H1 (cell line): ENCODE results near the gene LSM4. TPM values are rescaled to one million over a fixed set of nuclear protein-coding genes. Genes with fewer than 3 reads are reported as not detected.
A peak's percentile ranks its signal among the peaks of the same experiment; 100 is the strongest.

Experiments
- CTCF ChIA-PET: fragments of 300-600 bp; sonication (Branson Sonifier 250); formaldehyde crosslinking; loops from one replicate; lab custom pipeline; 2021; ENCODE audit not compliant: partially characterized antibody; lab: Charles Lee
- POLR2A ChIA-PET: fragments of 300-600 bp; sonication (Branson Sonifier 250); formaldehyde crosslinking; loops from one replicate; lab custom pipeline; 2021; ENCODE audit warnings: inconsistent platforms; ENCODE audit not compliant: partially characterized antibody; lab: Charles Lee
- DNase-seq, 2 experiments: peaks; one replicate each; pipeline versions ENCODE4 v3.0.0 to v3.0.0-alpha.2; 2010 to 2022; ENCODE audit warnings: low spot score in 2 of 2, low read depth in 1 of 2, mixed read lengths in 1 of 2
- FAIRE-seq: peaks from 2 replicates; lab custom pipeline; 2011; peaks lifted over from hg19 to GRCh38; lab: Jason Lieb, UNC
- H2AFZ ChIP-seq: 2 replicates; pipeline ENCODE4 v1.8.1; 2012; ENCODE audit warnings: low read length, inconsistent platforms
- H2AK5ac ChIP-seq: 2 replicates; pipeline ENCODE4 v1.6.1; 2013; ENCODE audit warnings: low read depth, low read length
- H2BK120ac ChIP-seq: replicated peaks from 2 replicates; pipeline ENCODE3; 2013; ENCODE audit warnings: low read depth, low read length, inconsistent platforms
- H2BK12ac ChIP-seq: 2 replicates; pipeline ENCODE4 v1.6.1; 2013; ENCODE audit warnings: low read depth, low read length
- H2BK15ac ChIP-seq: 2 replicates; pipeline ENCODE4 v1.6.1; 2013; ENCODE audit warnings: low read length
- H2BK20ac ChIP-seq: 2 replicates; pipeline ENCODE4 v1.6.1; 2013; ENCODE audit warnings: low read length
- H2BK5ac ChIP-seq: 2 replicates; pipeline ENCODE4 v1.6.1; 2013; ENCODE audit warnings: low read depth, low read length
- H3K14ac ChIP-seq: 2 replicates; pipeline ENCODE4 v1.6.1; 2013; ENCODE audit warnings: inconsistent platforms; ENCODE audit not compliant: insufficient read length
- H3K18ac ChIP-seq: 2 replicates; pipeline ENCODE4 v1.6.1; 2013; ENCODE audit warnings: low read length; ENCODE audit errors: extremely low read depth
- H3K23ac ChIP-seq: 2 replicates; pipeline ENCODE4 v1.6.1; 2013; ENCODE audit warnings: inconsistent platforms; ENCODE audit not compliant: insufficient read length
- H3K23me2 ChIP-seq: 2 replicates; pipeline ENCODE4 v1.6.1; 2013; ENCODE audit warnings: low read depth, low read length
- H3K27ac ChIP-seq: 2 replicates; pipeline ENCODE4 v1.6.1; 2011; ENCODE audit warnings: low read depth, low read length, inconsistent platforms
- H3K27me3 ChIP-seq, 4 experiments: replicated peaks in 1 of 4; 1 replicate in 1 of 4; 2 replicates in 3 of 4; pipeline versions ENCODE4 v1.6.1 to v1.8.1; 2011 to 2013; ENCODE audit warnings: low read length in 3 of 4, mild to moderate bottlenecking in 3 of 4, inconsistent platforms in 2 of 4, mixed read lengths in 2 of 4, moderate library complexity in 1 of 4; ENCODE audit not compliant: control insufficient read depth in 3 of 4, insufficient read depth in 3 of 4; ENCODE audit errors: extremely low read depth in 1 of 4
- H3K36me3 ChIP-seq, 4 experiments: 2 replicates each; pipeline versions ENCODE4 v1.6.1 to v1.8.1; 2011 to 2013; ENCODE audit warnings: mild to moderate bottlenecking in 4 of 4, low read length in 3 of 4, moderate library complexity in 2 of 4, control low read depth in 1 of 4, inconsistent platforms in 1 of 4; ENCODE audit not compliant: insufficient read depth in 4 of 4, control insufficient read depth in 2 of 4
- H3K4ac ChIP-seq: replicated peaks from 2 replicates; pipeline ENCODE3; 2013; ENCODE audit warnings: low read length, low read depth, mixed read lengths, inconsistent platforms; ENCODE audit not compliant: insufficient read length
- H3K4me1 ChIP-seq, 4 experiments: replicated peaks in 1 of 4; 1 replicate in 1 of 4; 2 replicates in 3 of 4; pipeline versions ENCODE4 v1.6.1 to v1.8.1; 2011 to 2013; ENCODE audit warnings: low read length in 3 of 4, inconsistent platforms in 2 of 4, mixed read lengths in 1 of 4; ENCODE audit not compliant: insufficient read depth in 4 of 4, control insufficient read depth in 3 of 4
- H3K4me2 ChIP-seq, 2 experiments: 2 replicates each; pipeline versions ENCODE4 v1.6.1 to v1.8.1; 2011 to 2013; ENCODE audit warnings: low read depth in 2 of 2, low read length in 2 of 2, control low read depth in 1 of 2, inconsistent platforms in 1 of 2, mild to moderate bottlenecking in 1 of 2; ENCODE audit not compliant: insufficient read depth in 1 of 2
- H3K4me3 ChIP-seq, 4 experiments: fragments of 200-600, 300-600 bp in 1 of 4; sonication (generic), shearing (Covaris generic), sonication (Bioruptor Twin) in 1 of 4; 2 replicates each; pipeline versions ENCODE4 v1.5.1 to v1.8.1; 2011 to 2016; ENCODE audit warnings: low read length in 4 of 4, low read depth in 3 of 4, control low read depth in 2 of 4, inconsistent platforms in 2 of 4, mild to moderate bottlenecking in 2 of 4, mixed read lengths in 1 of 4, moderate library complexity in 1 of 4; ENCODE audit not compliant: insufficient read depth in 2 of 4; ENCODE audit errors: extremely low read depth in 1 of 4
- H3K56ac ChIP-seq: replicated peaks from 2 replicates; pipeline ENCODE3; 2013; ENCODE audit warnings: low read depth, mild to moderate bottlenecking, mixed read lengths, low read length, inconsistent platforms; ENCODE audit not compliant: insufficient read length
- H3K79me1 ChIP-seq: 2 replicates; pipeline ENCODE4 v1.6.1; 2013; ENCODE audit warnings: low read depth, low read length, control low read depth
- H3K79me2 ChIP-seq, 2 experiments: 2 replicates each; pipeline versions ENCODE4 v1.6.1 to v1.8.1; 2012 to 2013; ENCODE audit warnings: low read length in 2 of 2, mild to moderate bottlenecking in 2 of 2, inconsistent platforms in 1 of 2; ENCODE audit not compliant: insufficient read depth in 2 of 2, control insufficient read depth in 1 of 2
- H3K9ac ChIP-seq, 4 experiments: replicated peaks in 1 of 4; 1 replicate in 1 of 4; 2 replicates in 3 of 4; pipeline versions ENCODE4 v1.6.1 to v1.8.1; 2011 to 2013; ENCODE audit warnings: low read depth in 3 of 4, low read length in 3 of 4, control low read depth in 2 of 4, mild to moderate bottlenecking in 2 of 4, moderate library complexity in 2 of 4, inconsistent platforms in 1 of 4; ENCODE audit errors: extremely low read depth in 1 of 4
- H3K9me3 ChIP-seq, 2 experiments: 2 replicates each; pipeline versions ENCODE4 v1.6.1 to v1.8.1; 2012 to 2013; ENCODE audit warnings: mild to moderate bottlenecking in 2 of 2, moderate library complexity in 2 of 2, control low read depth in 1 of 2, inconsistent platforms in 1 of 2, low read depth in 1 of 2, low read length in 1 of 2, mixed read lengths in 1 of 2; ENCODE audit not compliant: insufficient read depth in 2 of 2
- H4K20me1 ChIP-seq, 2 experiments: replicated peaks in 1 of 2; 2 replicates each; pipeline versions ENCODE3 to v1.8.1; 2011 to 2013; ENCODE audit warnings: inconsistent platforms in 2 of 2, low read length in 2 of 2, mild to moderate bottlenecking in 1 of 2; ENCODE audit not compliant: insufficient read depth in 2 of 2, control insufficient read depth in 1 of 2
- H4K5ac ChIP-seq: 2 replicates; pipeline ENCODE4 v1.6.1; 2013; ENCODE audit warnings: low read length, low read depth, mixed read lengths, inconsistent platforms; ENCODE audit not compliant: insufficient read length
- H4K8ac ChIP-seq: 2 replicates; pipeline ENCODE4 v1.8.0; 2013; ENCODE audit warnings: mild to moderate bottlenecking, moderate library complexity, low read length, inconsistent platforms; ENCODE audit not compliant: insufficient read depth; ENCODE audit errors: extremely low read depth
- H4K91ac ChIP-seq: replicated peaks from 2 replicates; pipeline ENCODE3; 2013; ENCODE audit warnings: low read length, mixed read lengths, inconsistent platforms; ENCODE audit not compliant: insufficient read length
- BACH1 ChIP-seq: IDR thresholded peaks from 2 replicates; pipeline ENCODE4 v1.6.1; 2012; ENCODE audit warnings: low read length, improper control_type of control experiment
- BCL11A ChIP-seq, 2 experiments: IDR thresholded peaks; one replicate each; pipeline ENCODE4 v1.6.1; 2011; ENCODE audit warnings: low read depth in 2 of 2, low read length in 2 of 2, mild to moderate bottlenecking in 2 of 2
- BRCA1 ChIP-seq: IDR thresholded peaks from 2 replicates; pipeline ENCODE4 v1.6.1; 2012; ENCODE audit warnings: low read depth, low read length, improper control_type of control experiment
- CREB1 ChIP-seq: IDR thresholded peaks from 2 replicates; pipeline ENCODE4 v1.6.1; 2012; ENCODE audit warnings: inconsistent platforms
- KDM1A ChIP-seq: fragments of 200-600, 300-600 bp; sonication (generic); IDR thresholded peaks from 2 replicates; pipeline ENCODE4 v1.7.1; 2016; ENCODE audit warnings: mild to moderate bottlenecking, low read length, borderline replicate concordance
- KDM5A ChIP-seq: fragments of 200-600 bp; IDR thresholded peaks from 2 replicates; pipeline ENCODE4 v1.7.1; 2012; ENCODE audit warnings: mild to moderate bottlenecking, low read length, inconsistent platforms, mixed read lengths
- RFX5 ChIP-seq: IDR thresholded peaks from 2 replicates; pipeline ENCODE4 v1.6.1; 2011; ENCODE audit warnings: low read depth, low read length, improper control_type of control experiment, borderline replicate concordance
- SP1 ChIP-seq: IDR thresholded peaks from 2 replicates; pipeline ENCODE4 v1.6.1; 2011; ENCODE audit warnings: low read depth, low read length
- SUZ12 ChIP-seq: fragments of 200-600 bp; sonication (generic); IDR thresholded peaks from 2 replicates; pipeline ENCODE4 v1.6.1; 2012; ENCODE audit warnings: mild to moderate bottlenecking, inconsistent platforms, low read length, moderate library complexity, mixed read lengths
- TAF7 ChIP-seq: optimal IDR thresholded peaks from 2 replicates; pipeline ENCODE3; 2011; ENCODE audit warnings: low read depth, mild to moderate bottlenecking, inconsistent platforms, low read length, moderate library complexity, borderline replicate concordance
- TBP ChIP-seq: IDR thresholded peaks from 2 replicates; pipeline ENCODE4 v1.6.1; 2011; ENCODE audit warnings: low read depth, low read length, improper control_type of control experiment
- TCF12 ChIP-seq: IDR thresholded peaks from 2 replicates; pipeline ENCODE4 v1.6.1; 2011; ENCODE audit warnings: low read depth, mild to moderate bottlenecking, low read length
- WGBS, 2 experiments: shearing (Covaris generic) in 1 of 2; methylation state at CpG; one replicate each; pipeline versions ENCODE4 v1.1.6 to v1.1.7; 2013 to 2015; ENCODE audit warnings: low lambda C conversion rate in 2 of 2, mixed read lengths in 2 of 2, inconsistent platforms in 1 of 2, low coverage in 1 of 2, missing lambda C conversion rate in 1 of 2; ENCODE audit not compliant: insufficient replicate concordance in 2 of 2, insufficient coverage in 1 of 2, insufficient read length in 1 of 2; ENCODE audit errors: extremely low coverage in 1 of 2, missing lambda C conversion rate in 1 of 2; 5-methylcytosine and 5-hydroxymethylcytosine counted together
- polyA plus RNA-seq, 7 experiments: library from polyadenylated mRNA; depleted of rRNA in 3 of 7; stranded (reverse) in 5 of 7; unstranded in 2 of 7; fragments of >200 nt in 5 of 7; fragments of 200-250 nt in 2 of 7; gene quantifications; 1 replicate in 5 of 7; 2 replicates in 1 of 7; 4 replicates in 1 of 7; pipeline versions ENCODE4 v1.2.1 to v1.2.3, GENCODE V29; 2011 to 2013; ENCODE audit warnings: missing spikeins in 2 of 7, mixed read lengths in 2 of 7
- total RNA-seq: library from RNA; stranded (reverse); fragmentation: NEBNext Ultra II Directional; extraction: Animal tissue kit (Norgen Biotek cat#: 25700); gene quantifications from 2 replicates; pipeline ENCODE4 v1.2.1, GENCODE V29; 2021
- TF ChIP-seq, protein P1 (sequence below): IDR thresholded peaks from 2 replicates; pipeline ENCODE4 v1.6.1; 2012; ENCODE audit warnings: low read length, inconsistent platforms

The LSM4 gene
- total and polyA plus RNA-seq, 2 of the 8 experiments (the other 6 are each of a cell fraction or from before 2014, with no cell fraction given) = 302 to 319 TPM

DNA sequence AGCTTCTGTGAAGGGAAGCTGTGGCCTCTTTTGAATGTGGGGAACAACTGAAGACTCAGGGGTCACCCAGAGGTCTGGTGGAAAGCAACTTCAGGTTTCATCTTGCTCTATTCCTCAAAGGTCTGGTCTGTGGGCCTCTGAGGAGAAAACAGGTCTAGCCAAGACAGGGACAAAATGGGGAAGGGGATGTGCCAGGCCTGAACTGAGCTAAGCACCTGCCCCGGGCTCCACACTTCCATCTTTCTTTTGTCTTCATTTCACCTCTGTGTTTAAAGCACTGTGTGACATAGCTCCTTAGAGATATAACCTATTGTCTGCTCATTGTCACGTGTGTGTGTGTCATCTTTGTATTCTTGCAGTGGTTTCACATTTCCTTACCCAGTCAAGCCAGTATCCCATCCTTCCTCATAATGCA is 43.2 kb upstream of the LSM4 start:
- TF ChIP-seq KDM1A = no peak
- TF ChIP-seq BRCA1 = no peak
- no peak for TF ChIP-seq RFX5
- no peak for TF ChIP-seq KDM5A
- no peak for TF ChIP-seq CREB1
- TF ChIP-seq, protein P1, sequence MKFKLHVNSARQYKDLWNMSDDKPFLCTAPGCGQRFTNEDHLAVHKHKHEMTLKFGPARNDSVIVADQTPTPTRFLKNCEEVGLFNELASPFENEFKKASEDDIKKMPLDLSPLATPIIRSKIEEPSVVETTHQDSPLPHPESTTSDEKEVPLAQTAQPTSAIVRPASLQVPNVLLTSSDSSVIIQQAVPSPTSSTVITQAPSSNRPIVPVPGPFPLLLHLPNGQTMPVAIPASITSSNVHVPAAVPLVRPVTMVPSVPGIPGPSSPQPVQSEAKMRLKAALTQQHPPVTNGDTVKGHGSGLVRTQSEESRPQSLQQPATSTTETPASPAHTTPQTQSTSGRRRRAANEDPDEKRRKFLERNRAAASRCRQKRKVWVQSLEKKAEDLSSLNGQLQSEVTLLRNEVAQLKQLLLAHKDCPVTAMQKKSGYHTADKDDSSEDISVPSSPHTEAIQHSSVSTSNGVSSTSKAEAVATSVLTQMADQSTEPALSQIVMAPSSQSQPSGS = no peak
- no peak for TF ChIP-seq TAF7
- TF ChIP-seq TBP = no peak
- no peak for TF ChIP-seq SUZ12
- TF ChIP-seq BACH1 = no peak
- TF ChIP-seq TCF12 = no peak
- no peak for TF ChIP-seq BCL11A (IDR thresholded peaks at IDR 0.05; ENCODE audit: low read depth in 2 of 2, low read length in 2 of 2)
- no peak for TF ChIP-seq SP1
- Histone ChIP-seq H3K4ac (peak overlapping the region; percentile 87), H2BK5ac (peak overlapping the region; percentile 89), H3K14ac (no peak overlapping the region), H2AK5ac (peak overlapping the region; percentile 70), H3K27me3 (no peaks in the 10 kb centered on the region), H3K79me1 (no peaks in the 10 kb centered on the region), H4K8ac (peak overlapping the region; percentile 62), H4K5ac (peak overlapping the region; percentile 16), H3K9me3 (no peaks in the 10 kb centered on the region), H4K91ac (peak overlapping the region; percentile 95), H3K56ac (no peak overlapping the region), H2BK12ac (peak overlapping the region; percentile 95), H3K9ac (no peak overlapping the region), H2BK20ac (peak overlapping the region; percentile 86; the same call in 1 of the 2 replicates), H4K20me1 (no peaks in the 10 kb centered on the region), H3K4me2 (no peak overlapping the region), H3K18ac (no peak overlapping the region; the same call in 1 of the 2 replicates), H3K79me2 (no peaks in the 10 kb centered on the region), H2BK120ac (peak overlapping the region; percentile 96), H2BK15ac (peak overlapping the region; percentile 53; the same call in 1 of the 2 replicates), H3K4me3 (no peak overlapping the region), H3K4me1 (peaks cover 1 to 14% (median 8%) of the 10 kb centered on the region in 4 experiments; a peak in 5 of 7 replicates), H3K27ac (no peak overlapping the region), H2AFZ (no peak overlapping the region), H3K23me2 (no peaks in the 10 kb centered on the region), H3K36me3 (peaks cover 0 to 4% (median 2%) of the 10 kb centered on the region in 4 experiments; a peak in 2 of 8 replicates), H3K23ac (no peak overlapping the region)
- POLR2A ChIA-PET = interaction anchor here (1.2 to 4.0 kb wide), 4 partner anchors 9 to 85 kb away, joined by 3 to 20 read pairs (median 10); partner anchors contain the start of gene JUND
- CTCF ChIA-PET = interaction anchor here (0.9 to 4.7 kb wide), 9 partner anchors 8 to 61 kb away, joined by 3 to 27 read pairs (median 6); partner anchors contain the start of genes GDF15 and SSBP4
- 98% methylated on average over 2 of the region's 2 CpGs; no CpG with 5 or more reads in 1 of the 2 experiments for whole genome bisulfite sequencing, 2 experiments
- DNase-seq (no peak), FAIRE-seq (no peak)
